Caco-2 (cell line): Measurements from ENCODE around the gene LPIN1. TPM values are rescaled to one million over a fixed set of nuclear protein-coding genes. Genes with fewer than 3 reads are reported as not detected.

Source experiments
- BruUV-seq: library from RNA; stranded (reverse); fragments of 400-500 nt; replicated peaks from 2 replicates; lab custom pipeline; 2021; lab: Mats Ljungman, UMichigan
- CTCF ChIA-PET: fragments of 300-600 bp; sonication (Branson Sonifier 250); formaldehyde crosslinking; loops from one replicate; lab custom pipeline; 2022; ENCODE audit warnings: antibody characterized with exemption; lab: Charles Lee
- POLR2A ChIA-PET: fragments of 300-600 bp; sonication (Branson Sonifier 250); formaldehyde crosslinking; loops from one replicate; lab custom pipeline; 2022; ENCODE audit warnings: antibody characterized with exemption; lab: Charles Lee
- DNase-seq, 2 experiments: peaks; one replicate each; pipeline versions ENCODE4 v3.0.0 to v3.0.0-alpha.2; 2020 to 2022
- H3K27me3 ChIP-seq: replicated peaks from 2 replicates; pipeline ENCODE4 v1.6.0; 2011; ENCODE audit warnings: low read length; ENCODE audit not compliant: control insufficient read depth, insufficient read depth
- H3K36me3 ChIP-seq: 2 replicates; pipeline ENCODE4 v1.5.1; 2011; ENCODE audit warnings: low read length; ENCODE audit not compliant: control insufficient read depth, insufficient read depth
- H3K4me1 ChIP-seq: fragments of 250-450 bp; sonication (Bioruptor Pico); 2 replicates; pipeline ENCODE4 v1.5.1; 2020; ENCODE audit warnings: mild to moderate bottlenecking
- H3K4me3 ChIP-seq: 2 replicates; pipeline ENCODE4 v1.5.1; 2011; ENCODE audit warnings: low read depth, mild to moderate bottlenecking, control low read depth, low read length
- H3K9me3 ChIP-seq: fragments of 250-450 bp; sonication (Bioruptor Pico); 2 replicates; pipeline ENCODE4 v1.5.1; 2020; ENCODE audit warnings: mild to moderate bottlenecking, moderate library complexity
- H3K27ac Mint-ChIP-seq: one replicate; pipeline ENCODE4 v1.8.0; 2022; ENCODE audit warnings: mixed read lengths; ENCODE audit not compliant: unreplicated experiment
- H3K27me3 Mint-ChIP-seq: one replicate; pipeline ENCODE4 v1.8.0; 2022; ENCODE audit warnings: mixed read lengths; ENCODE audit not compliant: insufficient read depth, unreplicated experiment
- H3K36me3 Mint-ChIP-seq: one replicate; pipeline ENCODE4 v1.8.0; 2022; ENCODE audit warnings: mild to moderate bottlenecking, mixed read lengths; ENCODE audit not compliant: insufficient read depth, unreplicated experiment
- H3K4me1 Mint-ChIP-seq: one replicate; pipeline ENCODE4 v1.8.0; 2022; ENCODE audit warnings: low read depth, mixed read lengths; ENCODE audit not compliant: unreplicated experiment
- H3K4me3 Mint-ChIP-seq: one replicate; pipeline ENCODE4 v1.8.0; 2022; ENCODE audit warnings: mild to moderate bottlenecking, moderate library complexity, mixed read lengths; ENCODE audit not compliant: unreplicated experiment
- H3K9me3 Mint-ChIP-seq: one replicate; pipeline ENCODE4 v1.8.0; 2022; ENCODE audit warnings: mixed read lengths; ENCODE audit not compliant: unreplicated experiment
- intact Hi-C: fragments of 100-400 bp; cut with micrococcal nuclease; formaldehyde crosslinking; loops from one replicate; pipeline ENCODE4 v1.10.0; 2022; ENCODE audit not compliant: unreplicated experiment
- total RNA-seq: library from RNA; stranded (reverse); gene quantifications from 2 replicates; pipeline ENCODE4 v1.2.3, GENCODE V29; 2022
- TF ChIP-seq, protein P1 (sequence below), 2 experiments: fragments of 200-600 bp in 1 of 2; IDR thresholded peaks; 1 replicate in 1 of 2; 2 replicates in 1 of 2; pipeline versions ENCODE4 v1.5.1 to v1.8.0; 2011 to 2022; ENCODE audit warnings: antibody characterized with exemption in 1 of 2, control low read depth in 1 of 2, inconsistent platforms in 1 of 2, low read depth in 1 of 2, low read length in 1 of 2, mild to moderate bottlenecking in 1 of 2, moderate library complexity in 1 of 2; ENCODE audit not compliant: insufficient read depth in 1 of 2, severe bottlenecking in 1 of 2, unreplicated experiment in 1 of 2

The LPIN1 gene
- total RNA-seq, 1 experiment from 2014 or later: 12.5 TPM

DNA sequence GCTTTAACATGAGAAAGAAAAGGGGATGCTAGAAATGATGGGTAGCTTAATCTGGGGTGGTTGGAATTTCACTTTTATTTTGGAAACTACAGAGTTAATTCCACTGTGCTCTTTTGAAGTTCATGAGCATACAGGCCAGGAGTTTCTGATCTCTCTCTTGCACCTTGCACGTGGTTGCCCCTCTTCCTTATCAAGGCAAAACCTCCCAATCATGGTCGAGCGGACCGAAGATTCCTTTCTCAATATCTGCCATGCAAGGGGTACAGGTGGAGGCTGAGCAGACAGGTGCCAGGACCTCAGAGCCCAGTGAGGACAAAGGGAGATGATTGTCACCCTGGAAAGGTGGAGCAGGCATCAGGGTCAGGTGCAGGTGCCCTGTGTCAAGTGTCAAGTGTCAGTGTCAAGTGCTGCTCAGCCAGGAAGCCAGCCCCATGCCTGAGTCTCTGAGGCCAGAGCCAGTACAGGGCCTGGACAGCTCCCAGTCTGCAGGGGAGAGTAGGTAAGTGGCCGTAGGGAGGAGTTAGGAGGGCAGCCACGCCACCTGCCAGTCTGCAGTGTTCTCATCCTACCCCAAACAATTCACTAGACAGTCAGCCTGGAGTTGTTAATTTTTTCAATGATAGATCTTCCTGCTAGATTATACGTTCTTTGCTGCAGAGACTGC lies 42.2 kb downstream of the LPIN1 start:
- Mint-ChIP-seq H3K4me3 (no peak overlapping the region), H3K27me3 (no peaks in the 10 kb centered on the region), H3K36me3 (peaks cover 35% of the 10 kb centered on the region), H3K27ac (no peak overlapping the region), H3K4me1 (no peaks in the 10 kb centered on the region), H3K9me3 (no peaks in the 10 kb centered on the region)
- BruUV-seq: no TSS peak
- ChIA-PET CTCF (no interaction called here), POLR2A (no interaction called here)
- intact Hi-C loops: no loop called here
- no peaks in the 10 kb centered on the region for H3K27me3 ChIP-seq
- no peak for DNase-seq
- H3K36me3 ChIP-seq: no peaks in the 10 kb centered on the region; the same call in 1 of the 2 replicates
- H3K4me1 ChIP-seq: no peaks in the 10 kb centered on the region
- no peaks in the 10 kb centered on the region for H3K9me3 ChIP-seq
- no peak overlapping the region for H3K4me3 ChIP-seq
- TF ChIP-seq, protein P1, sequence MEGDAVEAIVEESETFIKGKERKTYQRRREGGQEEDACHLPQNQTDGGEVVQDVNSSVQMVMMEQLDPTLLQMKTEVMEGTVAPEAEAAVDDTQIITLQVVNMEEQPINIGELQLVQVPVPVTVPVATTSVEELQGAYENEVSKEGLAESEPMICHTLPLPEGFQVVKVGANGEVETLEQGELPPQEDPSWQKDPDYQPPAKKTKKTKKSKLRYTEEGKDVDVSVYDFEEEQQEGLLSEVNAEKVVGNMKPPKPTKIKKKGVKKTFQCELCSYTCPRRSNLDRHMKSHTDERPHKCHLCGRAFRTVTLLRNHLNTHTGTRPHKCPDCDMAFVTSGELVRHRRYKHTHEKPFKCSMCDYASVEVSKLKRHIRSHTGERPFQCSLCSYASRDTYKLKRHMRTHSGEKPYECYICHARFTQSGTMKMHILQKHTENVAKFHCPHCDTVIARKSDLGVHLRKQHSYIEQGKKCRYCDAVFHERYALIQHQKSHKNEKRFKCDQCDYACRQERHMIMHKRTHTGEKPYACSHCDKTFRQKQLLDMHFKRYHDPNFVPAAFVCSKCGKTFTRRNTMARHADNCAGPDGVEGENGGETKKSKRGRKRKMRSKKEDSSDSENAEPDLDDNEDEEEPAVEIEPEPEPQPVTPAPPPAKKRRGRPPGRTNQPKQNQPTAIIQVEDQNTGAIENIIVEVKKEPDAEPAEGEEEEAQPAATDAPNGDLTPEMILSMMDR (IDR thresholded peaks at IDR 0.05; ENCODE audit: insufficient read depth in 1 of 2, low read depth in 1 of 2, low read length in 1 of 2, severe bottlenecking in 1 of 2, unreplicated experiment in 1 of 2): no peak

DNA sequence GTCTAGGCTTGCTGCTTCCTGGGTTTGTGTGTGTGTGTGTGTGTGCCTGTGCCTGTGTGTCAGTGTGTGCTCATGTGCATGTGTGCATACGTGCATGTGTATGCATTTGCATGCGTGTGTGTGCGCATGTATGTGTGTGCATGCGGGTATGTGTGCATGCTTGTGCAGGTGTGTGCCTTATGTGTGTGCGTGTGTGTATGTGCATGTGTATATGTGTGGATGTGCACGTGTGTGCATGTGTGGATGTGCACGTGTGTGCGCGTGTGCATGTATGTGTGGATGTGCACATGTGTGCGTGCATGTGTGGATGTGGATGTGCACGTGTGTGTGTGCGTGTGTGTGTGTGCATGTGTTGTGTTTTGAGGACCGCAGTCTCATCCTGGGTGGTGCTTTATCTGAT lies 42.8 kb downstream of the LPIN1 start:
- intact Hi-C loops: no loop called here
- H3K4me1 Mint-ChIP-seq: no peaks in the 10 kb centered on the region
- no TSS peak for BruUV-seq
- no peak overlapping the region for H3K4me3 Mint-ChIP-seq
- DNase-seq: no peak
- H3K9me3 ChIP-seq: no peaks in the 10 kb centered on the region
- H3K36me3 ChIP-seq: no peaks in the 10 kb centered on the region; the same call in 1 of the 2 replicates
- no peak overlapping the region for H3K27ac Mint-ChIP-seq
- no peak overlapping the region for H3K4me3 ChIP-seq
- peaks cover 36% of the 10 kb centered on the region for H3K36me3 Mint-ChIP-seq
- CTCF ChIA-PET: interaction anchor here (0.6 kb wide), 1 partner anchor 543 kb away, joined by 3 read pairs; no protein-coding TSS in a partner anchor
- H3K27me3 ChIP-seq: no peaks in the 10 kb centered on the region
- no peaks in the 10 kb centered on the region for H3K9me3 Mint-ChIP-seq
- POLR2A ChIA-PET: no interaction called here
- no peaks in the 10 kb centered on the region for H3K27me3 Mint-ChIP-seq
- no peaks in the 10 kb centered on the region for H3K4me1 ChIP-seq
- TF ChIP-seq, protein P1 (IDR thresholded peaks at IDR 0.05; ENCODE audit: insufficient read depth in 1 of 2, low read depth in 1 of 2, low read length in 1 of 2, severe bottlenecking in 1 of 2, unreplicated experiment in 1 of 2): no peak

DNA sequence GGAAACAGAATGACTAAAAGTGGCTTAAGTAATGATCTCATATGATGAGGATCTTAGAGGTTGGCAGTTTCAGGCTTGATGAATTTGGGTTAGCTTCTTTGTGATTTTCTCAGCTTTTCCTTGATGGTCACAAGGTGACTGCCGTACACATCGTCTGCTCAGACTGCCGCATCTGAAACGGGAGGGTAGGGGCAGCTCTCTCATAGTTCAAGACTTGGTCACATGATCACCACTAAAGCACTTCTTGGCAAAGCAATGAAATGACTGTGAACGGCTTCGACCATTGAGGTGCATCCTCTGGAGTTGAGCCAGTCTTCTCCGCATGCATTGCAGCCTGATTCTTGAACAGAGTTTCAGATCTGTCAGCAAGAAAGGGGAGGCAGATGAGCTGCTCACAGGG lies 43.8 kb downstream of the LPIN1 start:
- Histone ChIP-seq H3K4me3 (no peak overlapping the region), H3K4me1 (no peaks in the 10 kb centered on the region), H3K27me3 (no peaks in the 10 kb centered on the region), H3K9me3 (no peaks in the 10 kb centered on the region), H3K36me3 (no peaks in the 10 kb centered on the region; the same call in 1 of the 2 replicates)
- CTCF ChIA-PET: interaction anchor here (0.6 kb wide), 2 partner anchors 161 to 544 kb away, joined by 3 to 5 read pairs; no protein-coding TSS in a partner anchor
- H3K9me3 Mint-ChIP-seq: no peaks in the 10 kb centered on the region
- BruUV-seq: no TSS peak
- no peak for DNase-seq
- TF ChIP-seq, protein P1 (IDR thresholded peaks at IDR 0.05; ENCODE audit: insufficient read depth in 1 of 2, low read depth in 1 of 2, low read length in 1 of 2, severe bottlenecking in 1 of 2, unreplicated experiment in 1 of 2): no peak
- peaks cover 30% of the 10 kb centered on the region for H3K36me3 Mint-ChIP-seq
- no peaks in the 10 kb centered on the region for H3K4me1 Mint-ChIP-seq
- H3K27ac Mint-ChIP-seq: no peak overlapping the region
- H3K27me3 Mint-ChIP-seq: no peaks in the 10 kb centered on the region
- POLR2A ChIA-PET: no interaction called here
- no peak overlapping the region for H3K4me3 Mint-ChIP-seq
- intact Hi-C loops: no loop called here
